Measurements from ENCODE around the gene ART1.

DNA sequence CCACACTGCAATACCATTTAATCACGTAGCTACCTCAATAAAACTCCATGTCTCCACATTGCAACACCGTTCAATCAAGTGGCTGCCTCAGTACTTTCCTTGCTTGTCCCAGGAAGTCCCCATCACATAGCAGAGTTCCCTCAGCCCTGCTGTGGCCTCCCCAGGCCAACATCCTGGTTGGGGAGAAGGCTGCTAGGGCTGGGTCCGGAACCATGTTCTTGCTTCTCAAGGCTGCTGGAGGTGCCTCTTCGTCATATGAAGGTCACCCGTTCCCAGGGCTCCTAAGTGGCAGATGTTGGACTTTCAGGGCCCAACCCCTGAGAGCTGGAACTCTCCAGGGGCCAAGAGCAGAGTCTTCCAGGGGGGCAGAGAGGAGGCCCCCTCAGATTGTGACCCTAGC lies 6.4 kb upstream of the ART1 start:
- TF ChIP-seq POLR2A (IDR thresholded peaks at IDR 0.05): no peak
- TF ChIP-seq, protein P1, sequence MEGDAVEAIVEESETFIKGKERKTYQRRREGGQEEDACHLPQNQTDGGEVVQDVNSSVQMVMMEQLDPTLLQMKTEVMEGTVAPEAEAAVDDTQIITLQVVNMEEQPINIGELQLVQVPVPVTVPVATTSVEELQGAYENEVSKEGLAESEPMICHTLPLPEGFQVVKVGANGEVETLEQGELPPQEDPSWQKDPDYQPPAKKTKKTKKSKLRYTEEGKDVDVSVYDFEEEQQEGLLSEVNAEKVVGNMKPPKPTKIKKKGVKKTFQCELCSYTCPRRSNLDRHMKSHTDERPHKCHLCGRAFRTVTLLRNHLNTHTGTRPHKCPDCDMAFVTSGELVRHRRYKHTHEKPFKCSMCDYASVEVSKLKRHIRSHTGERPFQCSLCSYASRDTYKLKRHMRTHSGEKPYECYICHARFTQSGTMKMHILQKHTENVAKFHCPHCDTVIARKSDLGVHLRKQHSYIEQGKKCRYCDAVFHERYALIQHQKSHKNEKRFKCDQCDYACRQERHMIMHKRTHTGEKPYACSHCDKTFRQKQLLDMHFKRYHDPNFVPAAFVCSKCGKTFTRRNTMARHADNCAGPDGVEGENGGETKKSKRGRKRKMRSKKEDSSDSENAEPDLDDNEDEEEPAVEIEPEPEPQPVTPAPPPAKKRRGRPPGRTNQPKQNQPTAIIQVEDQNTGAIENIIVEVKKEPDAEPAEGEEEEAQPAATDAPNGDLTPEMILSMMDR (IDR thresholded peaks at IDR 0.05): no peak

All from lower leg skin (tissue), 3 donors.